COLO829 (cell line): Measurements from ENCODE around the gene TSHB.
"Not testable (repeated sequence)": the region's sequence is repeated elsewhere in the genome, so short reads cannot be mapped to it uniquely, and the experiment has no call there.

Experiments
- DNase-seq: peaks from one replicate; pipeline ENCODE4 v3.0.0; 2012; ENCODE audit warnings: low spot score

Gene TSHB

GRCh38 chr1:115029526-115029925 is at the start of gene TSHB:
Gene TSHB (plus strand): TSS chr1:115029826. CDS start chr1:115033363, 3,537 bp downstream.
- no peak for DNase-seq

DNA sequence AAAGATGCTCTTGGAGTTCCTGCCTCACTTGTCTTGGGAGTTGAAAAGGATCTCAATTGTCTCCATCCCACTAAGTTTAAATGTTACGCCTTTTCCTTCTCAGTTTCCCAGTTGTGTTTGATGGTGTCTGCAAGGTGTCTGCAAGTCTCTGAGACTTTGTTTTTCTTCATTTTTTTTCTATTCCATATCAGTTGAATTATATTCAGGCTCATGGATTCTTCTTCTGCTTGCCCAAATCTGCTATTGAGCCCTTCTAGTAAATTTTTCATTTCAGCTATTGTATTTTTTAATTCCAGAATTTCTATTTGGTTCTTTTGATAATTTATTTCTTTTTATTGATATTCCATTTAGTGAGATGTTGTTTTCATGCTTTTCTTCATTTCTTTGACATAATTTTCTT is 47.4 kb upstream of the TSHB start:
- DNase-seq: no peak

GRCh38 chr1:114986286-114986685 is 43.3 kb upstream of the TSHB start:
- no peak for DNase-seq

DNA sequence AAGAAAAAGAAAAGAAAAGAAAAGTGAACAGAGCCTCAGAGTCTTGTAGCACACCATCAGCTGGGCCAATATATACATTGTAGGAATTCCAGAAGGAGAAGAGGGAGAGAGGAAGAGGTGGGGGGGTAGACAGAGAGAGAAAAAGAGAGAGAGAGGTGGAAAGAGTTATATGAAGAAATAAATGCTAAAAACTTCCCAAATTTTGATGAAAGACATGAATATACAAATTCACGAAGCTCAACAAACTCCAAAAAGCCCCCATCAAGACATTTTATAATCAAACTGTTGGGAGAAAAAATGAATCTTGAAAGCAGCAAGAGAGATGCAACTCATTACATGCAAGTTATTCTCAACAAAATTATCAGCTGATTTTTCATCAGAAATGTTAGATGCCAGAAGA is 41.5 kb upstream of the TSHB start:
- DNase-seq: no peak

DNA sequence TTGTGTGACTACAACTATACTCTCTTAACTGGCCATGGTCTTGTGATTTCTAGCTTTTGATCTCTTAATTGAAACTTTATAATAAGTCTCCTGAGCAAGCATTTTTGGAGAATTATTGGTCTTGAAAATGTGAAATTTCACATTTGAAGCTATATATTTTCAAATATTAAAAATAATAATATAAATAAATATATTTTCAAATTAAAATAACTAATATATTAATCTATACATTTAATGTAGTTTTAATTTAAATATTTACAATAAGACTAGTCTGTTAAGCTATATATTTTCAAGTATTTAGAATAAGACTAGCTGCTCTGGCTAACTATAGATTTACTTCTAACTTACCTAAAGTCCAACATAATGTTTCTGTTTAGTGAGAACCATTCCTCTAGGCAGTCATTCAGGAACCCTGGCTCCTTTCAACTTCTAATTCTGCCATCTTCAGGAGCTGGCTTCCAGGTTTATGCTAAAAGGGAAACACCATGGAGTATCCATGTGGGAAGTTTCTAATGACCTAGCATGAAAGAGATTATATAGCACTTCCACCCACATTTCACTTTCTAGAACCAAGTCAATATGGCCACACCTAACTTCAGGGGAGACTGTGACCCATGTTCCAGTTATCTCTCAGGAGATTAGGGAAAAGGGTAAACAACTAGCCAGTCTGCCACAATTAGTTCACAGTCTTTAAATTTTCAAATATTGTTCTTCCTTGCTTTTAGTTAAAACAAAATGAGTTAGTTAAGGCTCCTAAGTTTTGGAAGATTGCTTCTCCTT is 31.9 kb upstream of the TSHB start:
- no peak for DNase-seq

DNA sequence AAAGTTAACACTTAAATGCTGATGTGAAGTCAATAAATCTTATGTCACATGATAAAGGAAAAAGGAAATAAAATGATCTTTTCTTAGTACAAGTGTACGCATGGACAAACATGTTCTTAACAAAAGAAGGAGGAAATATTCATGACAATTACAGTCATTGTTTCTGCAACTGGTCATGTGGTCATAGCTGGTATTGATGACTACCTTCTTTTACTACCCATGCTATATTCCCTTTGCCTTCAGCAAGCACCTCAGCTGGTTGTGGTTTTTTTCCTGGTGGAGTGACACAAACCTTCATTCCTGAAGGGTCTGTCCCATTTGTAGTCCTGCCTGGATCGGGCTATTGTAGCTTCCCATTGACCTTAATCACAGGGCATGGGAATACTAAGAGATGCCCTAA is 23.4 kb upstream of the TSHB start:
- DNase-seq: no peak

GRCh38 chr1:115012006-115012405 is 17.6 kb upstream of the TSHB start:
- no peak for DNase-seq

GRCh38 chr1:115012434-115012833 is 17.2 kb upstream of the TSHB start:
- DNase-seq: no peak

DNA sequence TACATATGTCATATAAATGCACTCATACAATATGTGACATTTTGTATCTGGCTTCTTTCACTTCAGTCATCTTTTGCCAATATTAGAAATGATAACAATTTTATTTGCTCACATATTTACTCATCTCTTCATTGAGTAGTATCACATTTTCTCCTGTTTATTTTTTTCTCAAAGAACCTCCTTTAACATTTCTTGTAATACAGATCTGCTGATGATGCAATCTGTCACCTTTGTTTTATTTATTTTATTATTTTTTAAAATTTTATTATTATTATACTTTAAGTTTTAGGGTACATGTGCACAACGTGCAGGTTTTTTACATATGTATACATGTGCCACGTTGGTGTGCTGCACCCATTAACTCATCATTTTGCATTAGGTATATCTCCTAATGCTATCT is 15.8 kb upstream of the TSHB start:
- DNase-seq: no peak

- not testable (repeated sequence) for DNase-seq
Measured at GRCh38 chr1:115019549-115019948, 10.1 kb upstream of the TSHB start.

GRCh38 chr1:115021145-115021544 is 8.5 kb upstream of the TSHB start:
- no peak for DNase-seq

GRCh38 chr1:115023593-115023992 is 6.0 kb upstream of the TSHB start:
- no peak for DNase-seq

DNA sequence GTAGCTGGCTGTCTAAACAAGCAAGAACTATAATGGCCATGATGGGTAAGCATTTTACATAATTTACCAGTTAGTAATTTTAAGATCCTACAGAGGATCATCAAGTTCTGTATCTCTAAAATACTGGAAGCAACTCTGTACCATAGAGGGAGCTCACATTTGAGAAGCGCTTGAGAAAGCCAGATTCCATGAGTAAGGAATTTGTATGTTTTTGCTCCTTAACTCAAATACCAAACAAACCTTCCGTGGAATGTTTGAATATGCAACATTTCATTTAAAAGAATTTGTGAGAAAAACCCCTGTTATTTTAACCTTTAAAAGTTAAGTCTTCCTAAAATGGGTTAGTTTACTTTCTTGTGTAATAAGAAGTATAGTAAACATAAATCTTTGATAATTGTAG is 2.0 kb downstream of the TSHB start:
- DNase-seq: no peak

DNA sequence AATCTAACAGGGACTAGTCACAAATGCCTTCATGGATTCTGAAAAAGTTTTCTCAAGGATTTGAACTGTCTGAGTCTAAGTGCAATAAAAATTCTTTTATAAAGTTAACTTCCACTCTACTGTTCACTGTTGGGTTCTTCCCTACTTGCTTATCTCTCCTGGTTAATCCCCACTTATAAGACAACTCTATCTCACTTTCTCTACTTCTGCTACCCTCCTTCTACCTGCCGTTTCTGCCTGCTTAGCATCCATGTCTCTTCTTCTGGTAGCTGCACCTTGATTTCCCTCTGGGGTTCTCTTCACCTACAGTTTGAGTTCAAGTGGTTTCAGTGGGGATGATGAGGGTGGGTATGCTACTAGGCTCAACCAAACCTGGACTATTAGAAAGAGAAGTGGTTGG is 6.0 kb downstream of the TSHB start:
- DNase-seq: no peak

DNA sequence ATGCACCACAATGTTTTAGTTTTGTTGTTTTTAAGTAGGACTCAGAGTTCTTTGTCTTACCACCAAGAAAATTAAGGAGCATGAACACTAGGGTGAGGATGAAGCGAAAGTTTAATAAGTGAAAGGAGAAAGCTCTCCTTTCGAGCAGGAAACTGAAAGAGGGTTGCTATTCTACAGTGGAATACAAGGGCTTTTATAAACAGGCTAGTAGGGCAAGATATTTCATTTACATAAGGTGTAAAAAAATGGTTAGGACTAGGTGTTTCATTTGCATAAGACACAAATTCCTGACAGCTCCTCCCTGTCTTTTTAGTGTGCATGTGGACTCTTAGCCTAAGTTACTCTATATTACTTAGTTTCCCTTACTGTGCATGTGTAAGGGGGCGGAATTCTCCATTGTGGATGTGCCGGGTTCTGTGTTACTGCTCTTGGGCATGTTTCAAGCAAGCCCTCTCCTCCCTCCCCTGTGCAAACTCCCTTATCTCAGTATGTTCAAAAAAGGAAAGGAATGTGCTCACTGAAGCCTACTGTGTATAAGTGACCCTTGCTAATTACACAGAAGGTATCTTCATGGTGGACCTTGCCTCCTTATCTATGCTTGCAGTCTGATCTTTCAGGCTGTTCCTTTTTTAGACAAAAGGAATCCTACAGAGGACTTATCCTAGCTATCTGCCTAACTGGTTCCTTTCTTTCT is 7.3 kb downstream of the TSHB start:
- DNase-seq: no peak

DNA sequence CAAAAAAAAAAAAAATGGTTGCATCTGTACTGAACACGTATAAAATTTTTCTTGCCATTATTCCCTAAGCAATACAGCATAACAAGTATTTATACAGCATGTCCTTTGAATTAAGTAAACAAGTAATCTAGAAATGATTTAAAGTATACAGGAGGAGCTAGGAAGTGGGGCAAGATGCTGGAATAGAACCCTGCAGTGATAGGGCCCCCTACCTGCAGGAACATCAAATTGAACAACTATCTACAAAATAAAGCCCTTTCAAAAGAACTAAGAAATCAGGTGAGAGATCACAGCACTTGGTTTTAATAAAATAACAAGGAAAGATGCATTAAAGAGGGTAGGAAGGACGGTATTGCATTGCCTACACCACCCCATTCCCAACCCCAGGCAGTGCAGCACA is 10.9 kb downstream of the TSHB start:
- DNase-seq: no peak

DNA sequence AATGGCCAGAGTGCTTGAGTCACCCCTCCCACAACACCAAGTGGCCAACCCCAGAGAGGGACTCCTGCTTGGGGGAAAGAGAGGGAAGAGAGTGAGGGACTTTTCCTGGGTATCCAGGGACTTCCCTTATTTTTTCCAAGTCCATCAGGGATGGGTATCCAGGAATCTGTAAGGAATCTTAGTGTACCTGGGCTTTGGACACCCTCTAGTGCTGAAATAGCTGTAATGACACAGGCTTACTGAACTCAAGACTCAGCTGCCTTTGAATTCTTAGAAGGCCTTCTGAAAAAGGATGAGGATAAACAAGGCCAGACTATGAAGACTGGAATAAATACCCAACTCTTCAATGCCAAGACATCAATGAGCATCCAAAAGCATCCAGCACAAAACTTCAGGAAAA is 12.0 kb downstream of the TSHB start:
- DNase-seq: no peak

GRCh38 chr1:115046751-115047150 is 17.1 kb downstream of the TSHB start:
- no peak for DNase-seq

DNA sequence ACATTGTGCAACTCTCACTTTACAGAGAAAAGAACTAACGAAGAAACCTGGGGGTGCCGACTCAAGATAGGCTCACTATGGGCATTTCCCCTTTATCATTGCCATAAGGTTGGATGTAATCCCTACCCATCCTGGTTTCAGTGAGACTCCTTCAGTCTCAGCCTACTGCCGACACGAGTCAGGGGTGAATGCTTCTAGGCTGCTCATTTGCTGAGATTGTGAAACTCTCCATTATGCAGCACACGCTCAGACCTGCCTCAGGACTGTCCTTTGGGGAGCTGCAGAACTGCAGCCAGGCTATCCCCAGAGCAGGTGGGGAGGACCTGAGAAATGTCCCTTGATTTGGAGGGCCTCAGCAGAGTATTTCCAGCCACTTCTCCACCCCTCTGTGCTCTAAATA is 22.2 kb downstream of the TSHB start:
- DNase-seq: no peak

- peak; percentile 32 for DNase-seq
Measured at GRCh38 chr1:115052454-115053083, 22.9 kb downstream of the TSHB start.

- DNase-seq: no peak
Measured at GRCh38 chr1:115056395-115056798, 26.8 kb downstream of the TSHB start.

DNA sequence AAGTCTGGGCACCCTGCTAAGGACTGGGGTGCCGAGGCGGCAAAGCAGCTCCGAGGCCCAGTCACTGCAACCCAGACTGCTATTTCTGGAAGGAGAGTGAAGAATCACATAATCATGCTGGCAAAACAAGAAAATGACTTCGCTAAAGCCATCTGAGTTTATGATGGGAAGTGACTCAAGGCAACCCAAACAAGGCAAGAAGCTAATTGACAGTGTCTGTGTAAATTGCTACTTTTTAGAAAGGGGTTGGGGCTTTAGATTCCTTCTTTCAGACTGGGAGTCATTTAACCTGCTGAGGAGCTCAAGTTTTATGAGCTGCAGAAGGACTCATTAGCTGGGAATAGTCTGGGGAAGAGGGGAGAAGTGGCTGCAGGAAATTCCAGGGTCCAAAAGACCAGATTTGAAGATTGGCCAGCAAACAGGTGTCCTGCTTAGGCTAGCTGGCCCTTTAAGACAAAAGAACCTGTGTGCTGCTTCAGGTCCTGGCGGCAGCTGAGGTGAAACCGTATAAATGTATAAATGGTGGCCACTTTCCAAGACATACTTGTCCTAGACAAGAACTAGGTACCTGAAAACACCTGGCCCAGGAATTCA is 28.1 kb downstream of the TSHB start:
- DNase-seq: no peak

GRCh38 chr1:115059316-115059715 is 29.7 kb downstream of the TSHB start:
- DNase-seq: no peak
